Kidney epithelial cell (primary cell): Measurements from ENCODE around the gene ITGB7. TPM values are rescaled to one million over a fixed set of nuclear protein-coding genes. Genes with fewer than 3 reads are reported as not detected.

Source experiments
- DNase-seq: peaks from one replicate; pipeline ENCODE4 v3.0.0-alpha.2; 2010; ENCODE audit warnings: low read depth
- H3K27me3 ChIP-seq: 2 replicates; pipeline ENCODE4 v1.6.0; 2011; ENCODE audit warnings: low read length; ENCODE audit not compliant: control insufficient read depth, insufficient read depth
- H3K36me3 ChIP-seq: 2 replicates; pipeline ENCODE4 v1.5.1; 2011; ENCODE audit warnings: low read length; ENCODE audit not compliant: control insufficient read depth, insufficient read depth
- H3K4me3 ChIP-seq: 2 replicates; pipeline ENCODE4 v1.5.1; 2011; ENCODE audit warnings: low read depth, mild to moderate bottlenecking, control low read depth, low read length
- total RNA-seq: library from RNA; depleted of rRNA; stranded (reverse); fragments of >200 nt; gene quantifications from 2 replicates; pipeline ENCODE4 v1.2.3, GENCODE V29; 2015
- TF ChIP-seq, protein P1 (sequence below): IDR thresholded peaks from 2 replicates; pipeline ENCODE4 v1.5.1; 2011; ENCODE audit warnings: mild to moderate bottlenecking, moderate library complexity, low read length, control low read depth, inconsistent platforms; ENCODE audit not compliant: insufficient read depth, poor library complexity, severe bottlenecking

Gene ITGB7
- total RNA-seq, 1 donor from 2014 or later = 1.6 TPM

DNA sequence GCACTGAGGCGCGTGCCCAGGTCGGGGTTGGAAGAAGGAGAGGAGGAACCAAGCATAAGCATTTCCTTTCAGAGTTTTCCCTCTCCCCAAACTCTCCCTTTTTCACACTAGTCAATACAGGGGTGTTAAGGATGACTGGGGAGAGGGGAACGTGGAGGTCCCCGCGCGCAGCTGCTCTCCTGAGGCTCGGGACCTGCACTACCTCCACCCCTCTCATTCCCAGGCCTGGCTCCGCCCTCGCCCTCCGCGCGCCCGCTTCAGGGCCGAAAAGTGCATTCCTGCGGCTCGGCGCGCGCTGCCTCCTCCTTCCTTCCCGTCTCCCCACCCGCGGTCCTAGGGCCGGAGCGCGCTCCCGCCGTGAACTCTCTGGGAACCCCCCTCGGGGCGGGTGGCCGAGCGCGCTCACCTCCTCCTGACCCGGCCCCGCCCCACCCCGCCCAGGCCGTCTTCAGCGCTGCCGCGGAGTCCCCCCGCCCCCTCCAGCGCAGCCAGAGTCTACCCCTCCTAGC is 13.7 kb upstream of the ITGB7 start:
- no peak for DNase-seq
- no peaks in the 10 kb centered on the region for H3K27me3 ChIP-seq
- H3K36me3 ChIP-seq = no peaks in the 10 kb centered on the region
- TF ChIP-seq, protein P1, sequence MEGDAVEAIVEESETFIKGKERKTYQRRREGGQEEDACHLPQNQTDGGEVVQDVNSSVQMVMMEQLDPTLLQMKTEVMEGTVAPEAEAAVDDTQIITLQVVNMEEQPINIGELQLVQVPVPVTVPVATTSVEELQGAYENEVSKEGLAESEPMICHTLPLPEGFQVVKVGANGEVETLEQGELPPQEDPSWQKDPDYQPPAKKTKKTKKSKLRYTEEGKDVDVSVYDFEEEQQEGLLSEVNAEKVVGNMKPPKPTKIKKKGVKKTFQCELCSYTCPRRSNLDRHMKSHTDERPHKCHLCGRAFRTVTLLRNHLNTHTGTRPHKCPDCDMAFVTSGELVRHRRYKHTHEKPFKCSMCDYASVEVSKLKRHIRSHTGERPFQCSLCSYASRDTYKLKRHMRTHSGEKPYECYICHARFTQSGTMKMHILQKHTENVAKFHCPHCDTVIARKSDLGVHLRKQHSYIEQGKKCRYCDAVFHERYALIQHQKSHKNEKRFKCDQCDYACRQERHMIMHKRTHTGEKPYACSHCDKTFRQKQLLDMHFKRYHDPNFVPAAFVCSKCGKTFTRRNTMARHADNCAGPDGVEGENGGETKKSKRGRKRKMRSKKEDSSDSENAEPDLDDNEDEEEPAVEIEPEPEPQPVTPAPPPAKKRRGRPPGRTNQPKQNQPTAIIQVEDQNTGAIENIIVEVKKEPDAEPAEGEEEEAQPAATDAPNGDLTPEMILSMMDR = no peak
- peak overlapping the region; percentile 48 for H3K4me3 ChIP-seq

DNA sequence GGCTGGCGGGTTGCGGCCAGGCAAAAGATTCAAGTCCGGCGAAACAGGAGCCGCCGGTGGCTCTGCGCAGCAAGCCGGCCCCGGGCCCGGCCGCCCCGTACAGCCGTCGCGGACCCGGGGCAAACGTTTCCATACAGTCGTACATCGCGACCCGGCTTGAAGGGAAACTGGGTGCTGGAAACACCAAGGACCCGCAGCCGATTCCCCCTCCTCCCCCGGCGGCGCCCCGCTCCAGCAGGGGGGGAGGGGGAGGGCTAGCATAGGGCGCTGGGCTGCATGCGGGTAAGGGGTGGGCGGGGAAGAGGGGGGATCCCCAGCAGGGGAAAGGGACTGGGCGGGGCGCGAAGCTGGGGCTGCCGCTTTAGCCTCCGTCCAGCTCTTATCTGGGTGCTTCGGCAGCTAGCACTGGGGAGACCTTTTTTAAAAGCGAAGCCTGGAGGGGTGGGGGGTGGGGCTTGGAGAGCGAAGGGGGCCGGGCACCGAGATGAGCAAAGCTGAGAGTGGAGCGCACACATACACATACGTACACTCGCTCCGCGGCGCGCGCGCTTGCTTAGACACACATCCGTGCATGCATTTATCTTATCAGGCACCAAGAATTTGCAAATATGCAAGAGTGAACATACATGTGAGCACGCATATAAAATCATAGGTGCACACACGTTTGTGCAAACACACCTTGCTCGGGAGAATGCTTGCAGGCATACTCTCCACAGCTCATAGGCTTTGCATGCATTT is 13.1 kb upstream of the ITGB7 start:
- TF ChIP-seq, protein P1 = no peak
- H3K36me3 ChIP-seq = no peaks in the 10 kb centered on the region
- peak overlapping the region; percentile 48 for H3K4me3 ChIP-seq
- H3K27me3 ChIP-seq = no peaks in the 10 kb centered on the region
- DNase-seq = no peak

DNA sequence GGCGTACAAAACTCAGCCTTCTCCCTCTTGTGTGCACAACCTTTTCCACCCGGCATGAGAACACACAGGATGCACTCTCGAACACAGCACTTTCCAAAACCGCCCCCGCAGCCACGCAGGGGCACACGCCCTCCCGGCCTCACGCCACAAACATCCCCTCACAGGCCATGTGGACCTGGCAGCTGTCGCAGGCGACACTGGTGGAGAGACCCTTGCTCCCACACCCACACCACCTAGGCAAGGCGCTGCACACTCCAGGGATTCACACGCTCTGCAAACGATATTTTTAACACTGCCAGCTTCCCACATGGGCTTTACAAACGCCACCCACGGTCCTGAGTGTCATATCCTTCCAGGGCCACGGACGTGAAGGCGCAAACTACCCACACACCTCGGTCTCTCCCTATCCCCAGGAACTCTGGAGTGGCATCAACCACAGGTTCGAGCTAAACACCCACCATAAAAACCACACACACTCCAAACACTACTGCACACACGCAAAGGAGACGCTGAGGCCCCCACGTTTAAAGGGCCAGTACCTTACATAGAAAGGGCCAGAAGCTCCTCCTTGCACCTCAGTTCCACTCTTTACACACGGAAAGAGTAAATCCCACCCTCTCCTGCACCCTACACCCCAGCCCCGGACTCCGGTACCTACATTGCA is 12.4 kb upstream of the ITGB7 start:
- H3K4me3 ChIP-seq = peak overlapping the region; percentile 48
- H3K27me3 ChIP-seq = no peaks in the 10 kb centered on the region
- TF ChIP-seq, protein P1 = no peak
- no peak for DNase-seq
- no peaks in the 10 kb centered on the region for H3K36me3 ChIP-seq

DNA sequence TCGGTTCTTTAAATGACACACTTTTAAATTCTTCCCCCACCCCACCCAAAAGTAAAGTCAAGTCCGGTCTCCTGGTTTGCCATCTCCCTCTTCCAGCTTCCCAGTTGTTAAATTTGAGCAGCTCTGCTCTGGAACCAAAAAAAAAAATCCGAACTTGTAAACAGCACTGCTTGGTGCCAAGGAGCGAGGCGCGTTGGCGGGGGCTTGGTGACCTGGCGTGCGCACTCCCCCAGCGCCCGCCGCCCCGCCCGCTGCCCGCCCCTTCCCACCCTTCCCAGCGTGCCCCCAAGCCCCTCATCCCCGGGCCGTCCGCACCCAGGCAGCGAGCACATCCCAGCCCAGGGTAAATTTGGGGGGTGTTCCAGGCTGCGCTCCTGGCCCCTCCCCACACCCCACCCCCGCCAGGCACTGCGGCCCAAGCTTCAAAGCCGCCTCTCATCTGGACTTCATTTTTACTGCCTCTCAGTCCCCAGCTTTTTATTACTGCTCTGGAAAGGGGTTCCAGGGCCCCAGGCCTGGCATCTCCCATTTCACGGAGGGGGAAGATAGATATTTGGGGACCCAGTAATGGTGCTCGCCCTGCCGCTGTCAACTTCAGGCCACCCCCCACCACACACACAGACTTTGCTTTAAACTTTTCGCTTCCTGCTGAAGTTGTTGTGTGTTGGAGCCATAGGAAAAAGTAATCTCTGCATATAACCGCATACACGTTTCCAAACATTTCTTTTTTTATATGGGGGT is 11.7 kb upstream of the ITGB7 start:
- H3K4me3 ChIP-seq = peak overlapping the region; percentile 48
- DNase-seq = no peak
- H3K36me3 ChIP-seq = no peaks in the 10 kb centered on the region
- TF ChIP-seq, protein P1 = no peak
- no peaks in the 10 kb centered on the region for H3K27me3 ChIP-seq

DNA sequence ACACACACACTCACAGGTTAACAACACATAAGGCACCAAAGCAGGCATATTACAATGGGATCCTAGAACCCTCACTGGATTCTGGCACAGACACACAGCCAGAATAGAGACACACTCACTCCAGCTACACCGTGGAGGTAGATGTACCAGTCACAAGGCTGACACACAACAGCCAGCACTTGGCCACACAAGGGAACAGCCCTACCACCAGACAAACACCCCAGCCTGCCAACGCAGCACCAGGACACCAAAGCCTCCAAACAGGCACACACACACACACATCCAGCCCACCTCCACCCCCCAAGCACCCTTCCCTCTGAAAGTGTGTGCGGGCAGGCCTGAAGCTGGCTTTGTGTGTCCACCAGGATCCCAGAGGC is 10.9 kb upstream of the ITGB7 start:
- H3K4me3 ChIP-seq = no peak overlapping the region
- no peak for DNase-seq
- TF ChIP-seq, protein P1 = no peak
- H3K36me3 ChIP-seq = no peaks in the 10 kb centered on the region
- H3K27me3 ChIP-seq = no peaks in the 10 kb centered on the region
